Uterus (tissue), 2 donors: ENCODE data around the gene AGT.

Source experiments
- CTCF ChIP-seq, 4 experiments: fragments of 200-600 bp in 2 of 4; fragments of 450-650 bp in 2 of 4; sonication (generic) in 2 of 4; IDR thresholded peaks; one replicate each; pipeline ENCODE4 v1.5.1; 2016 to 2019; ENCODE audit warnings: antibody characterized with exemption in 4 of 4, mild to moderate bottlenecking in 2 of 4, moderate library complexity in 1 of 4
- POLR2A ChIP-seq, 2 donors: fragments of 450-650 bp; IDR thresholded peaks; one replicate each; pipeline ENCODE4 v1.6.1; 2016; ENCODE audit warnings: antibody characterized with exemption in 2 of 2, mild to moderate bottlenecking in 1 of 2, moderate library complexity in 1 of 2

GRCh38 chr1:230758709-230759368, 44.9 kb upstream of the AGT start:
- TF ChIP-seq CTCF (IDR thresholded peaks at IDR 0.05) (no peak), POLR2A (IDR thresholded peaks at IDR 0.05) (no peak)
